NK-92 (cell line): ENCODE measurements around the gene CHRNG.
"Not testable (repeated sequence)": the region's sequence is repeated elsewhere in the genome, so short reads cannot be mapped to it uniquely, and the experiment has no call there.

Source experiments
- DNase-seq: peaks from one replicate; lab custom pipeline; 2025; ENCODE audit not compliant: unreplicated experiment; lab: John Stamatoyannopoulos, UW

The CHRNG gene

DNA sequence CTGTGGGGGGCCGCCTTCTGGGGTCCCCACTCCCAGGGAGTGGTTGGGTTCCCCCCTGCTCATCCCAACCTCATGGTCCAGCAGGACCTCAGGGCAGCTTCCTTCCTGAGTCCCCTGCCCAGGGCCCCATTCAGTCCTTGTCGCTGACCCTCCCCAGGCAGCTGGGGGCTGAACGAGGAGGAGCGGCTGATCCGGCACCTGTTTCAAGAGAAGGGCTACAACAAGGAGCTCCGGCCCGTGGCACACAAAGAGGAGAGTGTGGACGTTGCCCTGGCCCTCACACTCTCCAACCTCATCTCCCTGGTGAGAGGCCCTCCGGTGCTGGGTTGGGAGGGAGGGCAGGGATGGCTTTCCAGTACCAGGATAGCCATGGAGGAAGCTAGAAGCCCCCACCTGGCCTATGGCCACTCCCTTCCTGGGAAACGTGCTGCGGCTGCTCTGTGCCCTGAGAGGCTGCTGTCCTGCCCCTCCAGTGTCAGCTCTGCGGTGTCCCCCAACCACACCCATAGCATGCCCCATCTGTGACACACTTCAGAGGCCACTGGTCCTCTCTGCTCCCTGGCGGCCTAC is 13.0 kb upstream of the CHRNG start:
- DNase-seq: no peak

DNA sequence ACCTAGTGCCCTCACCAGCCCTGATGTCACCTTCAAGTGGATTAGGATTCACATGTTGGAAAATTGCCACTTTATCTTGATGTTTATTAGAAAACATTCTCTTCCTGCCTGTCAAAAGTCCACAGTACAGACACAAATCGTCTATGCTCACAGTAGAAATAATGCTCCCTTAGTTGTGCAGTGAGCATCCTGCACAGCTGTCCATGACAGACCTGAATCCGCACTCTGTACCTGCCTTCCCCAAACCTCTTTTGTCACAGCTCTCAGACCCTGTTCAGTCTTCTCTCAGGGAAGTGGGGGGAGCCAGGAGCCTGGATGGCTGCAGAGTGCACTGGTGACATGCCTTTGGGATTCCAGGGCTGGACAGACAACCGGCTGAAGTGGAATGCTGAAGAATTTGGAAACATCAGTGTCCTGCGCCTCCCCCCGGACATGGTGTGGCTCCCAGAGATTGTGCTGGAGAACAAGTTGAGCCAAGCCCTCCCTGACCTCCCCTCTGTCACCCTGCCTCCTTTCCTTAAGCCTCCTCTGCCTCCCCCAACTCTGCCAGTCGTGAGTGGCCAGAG is 11.5 kb upstream of the CHRNG start:
- DNase-seq: no peak

DNA sequence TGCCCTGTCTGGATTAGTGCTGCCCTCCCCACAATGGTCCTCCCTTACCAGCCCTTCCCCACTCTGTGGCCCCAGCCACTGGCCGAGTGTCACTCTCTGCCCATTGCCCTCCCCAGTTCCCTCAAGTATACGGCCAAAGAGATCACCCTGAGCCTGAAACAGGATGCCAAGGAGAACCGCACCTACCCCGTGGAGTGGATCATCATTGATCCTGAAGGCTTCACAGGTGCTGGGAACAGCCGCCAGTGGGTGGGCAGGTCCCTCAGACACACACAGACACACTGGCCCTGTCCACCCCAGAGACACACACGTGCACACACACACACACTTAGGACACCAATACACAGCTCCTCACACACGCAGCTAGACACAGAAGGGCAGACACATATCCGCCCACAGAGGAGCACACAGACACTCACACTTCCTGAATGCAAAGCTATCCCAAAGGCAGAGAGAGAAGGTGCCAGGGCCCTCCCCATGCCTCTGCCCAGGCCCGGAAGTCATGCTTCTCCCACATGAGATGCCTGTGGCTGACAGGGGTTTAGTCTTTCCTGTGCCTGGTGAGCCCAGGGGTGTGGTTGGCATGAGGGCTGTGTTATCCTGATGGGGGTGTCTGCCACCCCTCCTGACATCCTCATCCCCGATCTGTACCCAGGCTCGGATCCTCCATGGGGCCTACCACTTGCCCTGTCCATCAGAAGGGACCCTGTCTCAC is 10.6 kb upstream of the CHRNG start:
- no peak for DNase-seq

DNA sequence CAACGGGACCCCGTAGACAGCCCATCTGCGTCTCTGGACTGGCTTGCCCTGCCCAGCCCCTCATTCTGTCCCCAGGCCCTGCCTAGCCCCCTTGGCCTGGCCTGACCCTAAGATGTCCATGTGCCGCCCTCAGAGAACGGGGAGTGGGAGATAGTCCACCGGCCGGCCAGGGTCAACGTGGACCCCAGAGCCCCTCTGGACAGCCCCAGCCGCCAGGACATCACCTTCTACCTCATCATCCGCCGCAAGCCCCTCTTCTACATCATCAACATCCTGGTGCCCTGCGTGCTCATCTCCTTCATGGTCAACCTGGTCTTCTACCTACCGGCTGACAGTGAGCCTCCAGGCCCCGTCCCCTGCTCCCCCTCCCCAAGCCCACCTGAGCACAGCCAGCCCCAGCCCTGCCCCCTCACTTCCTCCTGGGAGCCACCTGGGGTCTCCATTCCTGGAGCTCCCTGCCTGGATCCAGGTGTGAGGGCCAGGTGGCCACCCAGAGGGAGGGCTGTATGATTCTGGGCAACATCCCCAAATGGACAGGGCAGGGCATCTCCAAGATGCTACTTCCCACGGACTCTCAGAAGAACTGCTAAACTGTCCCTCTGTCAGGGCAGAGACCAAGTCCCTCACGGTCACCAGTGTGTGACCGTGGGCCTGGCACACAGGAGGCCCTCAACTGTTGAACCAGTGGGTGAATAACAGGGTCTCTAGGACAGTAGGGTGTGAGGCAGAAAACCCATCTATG is 9.5 kb upstream of the CHRNG start:
- no peak for DNase-seq

DNA sequence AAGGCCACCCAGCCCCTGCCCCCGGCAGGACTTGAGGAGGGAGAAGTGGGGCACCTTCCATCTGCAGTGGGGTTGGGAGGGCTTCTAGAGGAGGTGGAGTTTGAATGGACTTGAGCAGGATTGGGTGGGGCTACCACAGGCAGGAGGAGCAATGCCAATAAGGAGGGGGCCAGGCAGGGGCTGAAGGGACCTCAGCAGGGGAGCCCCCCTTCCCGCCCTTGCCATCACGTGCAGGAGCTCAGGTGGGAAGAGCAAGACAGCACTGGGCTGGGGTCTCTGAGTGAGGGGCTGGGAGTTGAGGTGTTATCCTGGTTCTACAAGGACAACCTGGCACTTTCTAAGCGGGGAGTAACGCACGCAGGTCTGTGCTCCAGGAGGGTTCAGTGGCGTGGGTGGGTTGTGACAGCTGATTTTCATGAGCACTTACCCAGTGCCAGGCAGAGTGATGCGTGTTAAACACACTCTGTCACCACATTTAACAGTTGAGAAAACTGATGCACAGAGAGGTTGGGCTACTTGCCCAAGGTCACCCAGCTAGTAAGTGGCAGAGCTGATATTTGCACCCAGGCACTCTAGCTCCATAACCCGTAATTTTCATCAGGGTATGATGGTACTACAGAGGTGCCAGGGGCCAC is 8.7 kb upstream of the CHRNG start:
- DNase-seq: no peak

DNA sequence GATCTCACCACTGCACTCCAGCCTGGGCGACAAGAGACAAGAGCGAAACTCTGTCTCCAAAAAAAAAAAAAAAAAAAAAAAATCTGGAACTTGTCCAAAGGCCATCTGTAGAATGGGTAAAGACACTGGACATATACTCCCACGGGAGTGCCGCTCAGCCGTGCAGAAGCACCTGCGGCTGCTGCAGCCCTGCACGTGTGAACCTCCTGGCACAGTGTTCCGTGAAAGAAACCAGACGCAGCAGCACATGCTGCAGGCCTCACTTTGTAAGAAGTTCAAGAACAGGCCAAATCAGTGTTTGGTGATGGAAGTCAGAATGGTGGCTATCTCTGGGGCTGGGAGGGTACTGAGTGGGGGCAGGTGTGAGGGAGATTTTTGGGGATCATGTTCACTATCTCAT is 7.1 kb upstream of the CHRNG start:
- no peak for DNase-seq

DNA sequence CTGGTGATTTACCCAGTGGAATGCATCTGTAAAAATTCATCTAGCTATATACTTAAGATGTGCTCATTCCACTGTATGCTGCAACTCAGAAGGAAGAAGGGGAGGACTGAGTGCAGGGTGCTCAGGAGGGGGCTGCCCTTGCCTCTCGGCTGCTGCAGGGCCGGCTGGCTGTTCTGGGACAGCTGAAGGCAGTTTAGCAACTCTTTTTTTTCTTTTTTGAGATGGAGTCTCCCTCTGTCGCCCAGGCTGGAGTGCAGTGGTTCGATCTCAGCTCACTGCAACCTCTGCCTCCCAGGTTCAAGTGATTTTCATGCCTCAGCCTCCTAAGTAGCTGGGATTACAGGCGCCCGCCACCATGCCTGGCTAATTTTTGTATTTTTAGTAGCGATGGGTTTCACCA is 6.7 kb upstream of the CHRNG start:
- DNase-seq: not testable (repeated sequence)

DNA sequence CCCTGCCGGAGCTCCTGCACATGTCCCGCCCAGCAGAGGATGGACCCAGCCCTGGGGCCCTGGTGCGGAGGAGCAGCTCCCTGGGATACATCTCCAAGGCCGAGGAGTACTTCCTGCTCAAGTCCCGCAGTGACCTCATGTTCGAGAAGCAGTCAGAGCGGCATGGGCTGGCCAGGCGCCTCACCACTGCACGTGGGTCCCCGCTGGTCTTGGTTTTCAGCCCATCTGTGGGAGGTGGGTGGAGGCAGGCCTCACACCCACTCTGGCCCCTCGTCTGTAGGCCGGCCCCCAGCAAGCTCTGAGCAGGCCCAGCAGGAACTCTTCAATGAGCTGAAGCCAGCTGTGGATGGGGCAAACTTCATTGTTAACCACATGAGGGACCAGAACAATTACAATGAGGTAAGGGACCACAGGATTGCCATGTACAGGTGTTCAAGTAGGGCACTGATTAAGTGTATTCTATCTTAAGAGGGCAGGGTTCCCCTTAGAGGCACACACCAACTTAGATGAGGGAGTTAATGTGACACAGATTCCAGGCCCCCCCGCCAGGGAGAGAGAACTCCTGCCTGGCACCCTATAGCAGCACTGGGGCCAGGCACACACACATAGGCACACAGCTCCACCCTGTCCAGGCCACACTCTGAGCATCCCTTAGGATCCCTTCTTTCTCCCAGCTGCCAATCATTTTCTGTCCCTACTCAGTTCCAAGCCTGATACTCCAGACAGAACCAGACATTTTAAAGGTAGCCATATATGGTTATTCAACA is 5.4 kb upstream of the CHRNG start:
- DNase-seq: no peak

DNA sequence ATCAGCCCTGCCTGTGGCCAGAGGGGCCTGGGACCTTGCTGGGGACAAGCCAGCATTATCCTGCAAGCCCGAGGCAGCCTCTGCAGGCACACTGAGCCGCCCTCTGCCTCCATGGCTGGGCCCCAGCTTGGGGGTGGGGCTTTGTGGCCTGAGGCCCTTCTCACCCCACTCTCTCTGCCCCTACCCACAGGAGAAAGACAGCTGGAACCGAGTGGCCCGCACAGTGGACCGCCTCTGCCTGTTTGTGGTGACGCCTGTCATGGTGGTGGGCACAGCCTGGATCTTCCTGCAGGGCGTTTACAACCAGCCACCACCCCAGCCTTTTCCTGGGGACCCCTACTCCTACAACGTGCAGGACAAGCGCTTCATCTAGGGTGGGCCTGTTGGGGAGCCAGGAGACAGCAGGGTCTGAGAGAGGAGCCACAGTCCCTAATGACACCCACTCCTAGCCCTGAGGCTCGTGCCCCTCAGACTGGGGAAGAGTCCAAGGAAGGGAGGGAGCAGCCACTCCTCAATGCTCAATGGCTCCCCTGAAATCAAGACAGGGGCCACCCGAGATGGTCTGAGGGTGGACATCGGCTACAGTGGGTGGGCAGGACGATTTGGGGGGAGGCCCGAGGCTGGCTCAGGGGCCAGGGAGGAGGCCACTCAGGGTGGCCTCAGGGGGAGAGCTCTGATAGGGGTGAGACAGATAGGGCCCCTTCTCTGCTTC is 4.4 kb upstream of the CHRNG start:
- no peak for DNase-seq

DNA sequence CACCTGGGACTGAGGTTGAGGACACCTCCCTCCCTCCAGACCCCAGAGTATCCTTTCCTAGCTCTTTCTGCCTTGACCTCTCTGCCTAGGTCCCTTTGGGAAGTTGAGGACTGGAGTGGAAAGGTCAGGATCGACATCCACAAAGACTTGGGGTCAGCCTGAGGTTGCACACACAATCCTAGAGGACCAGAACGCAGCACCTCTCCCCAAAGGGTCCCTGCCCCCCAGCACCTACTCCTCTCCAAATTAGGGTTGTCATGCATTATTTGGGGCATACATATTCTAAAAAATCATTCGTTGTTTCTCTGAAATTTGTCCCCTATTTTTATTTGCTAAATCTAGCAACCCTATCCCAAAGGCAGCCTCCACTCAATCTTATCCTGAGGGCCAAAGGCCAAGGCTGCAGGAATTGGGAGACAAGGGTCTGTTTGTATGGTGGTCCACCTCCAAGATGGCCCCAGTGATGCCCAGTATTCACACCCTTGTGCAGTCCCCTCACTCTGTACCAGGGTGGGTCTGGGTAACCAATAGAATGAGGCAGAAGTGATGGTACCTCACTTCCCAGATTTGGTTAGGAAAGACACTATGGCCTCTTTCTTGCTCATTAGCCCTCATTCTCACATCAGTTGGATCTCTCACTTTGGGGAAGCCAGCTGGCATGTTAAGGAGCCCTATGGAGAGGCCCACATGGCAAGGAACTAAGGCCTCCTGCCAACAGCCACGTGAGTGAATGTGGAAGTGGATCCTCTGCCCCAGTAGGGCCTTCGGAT is 3.5 kb upstream of the CHRNG start:
- DNase-seq: no peak

DNA sequence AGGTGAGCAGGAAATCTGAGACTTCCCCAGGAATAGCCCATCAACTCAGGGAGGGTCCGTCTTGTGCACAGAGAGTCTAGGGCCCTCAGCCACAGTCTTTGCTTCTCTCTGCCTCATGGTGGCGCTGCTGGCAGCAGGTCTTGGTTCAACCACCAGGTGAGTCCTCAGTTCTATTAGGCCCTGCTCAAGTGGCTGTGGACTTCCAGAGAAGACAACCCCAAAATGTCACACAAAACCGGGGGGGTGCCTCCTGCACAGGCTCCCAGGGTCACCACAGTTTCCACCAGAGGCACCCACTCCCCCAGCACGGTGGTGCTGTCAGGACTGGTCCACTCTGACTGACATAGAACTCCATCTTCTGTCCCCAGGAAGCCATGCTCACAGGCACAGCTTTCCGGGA is 2.4 kb upstream of the CHRNG start:
- DNase-seq: no peak

DNA sequence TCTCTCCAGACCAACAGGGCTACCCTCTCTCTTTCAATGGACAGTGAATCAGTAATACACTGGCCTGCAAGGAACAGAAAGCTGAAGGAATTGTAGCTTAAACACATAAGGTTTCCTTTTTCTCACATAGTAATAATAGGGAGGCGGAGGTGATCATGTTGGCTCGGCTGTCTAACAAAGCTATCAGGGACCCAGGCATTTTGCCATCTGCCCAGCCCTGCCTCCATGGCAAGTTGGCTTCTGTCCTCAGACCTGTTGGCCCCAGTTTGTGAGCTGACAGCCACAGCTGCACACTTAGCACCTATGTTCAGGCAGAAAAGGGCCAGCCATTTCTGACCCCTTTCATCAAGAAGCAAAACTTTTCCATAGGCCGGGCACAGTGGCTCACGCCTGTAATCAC is 2.0 kb upstream of the CHRNG start:
- no peak for DNase-seq

DNA sequence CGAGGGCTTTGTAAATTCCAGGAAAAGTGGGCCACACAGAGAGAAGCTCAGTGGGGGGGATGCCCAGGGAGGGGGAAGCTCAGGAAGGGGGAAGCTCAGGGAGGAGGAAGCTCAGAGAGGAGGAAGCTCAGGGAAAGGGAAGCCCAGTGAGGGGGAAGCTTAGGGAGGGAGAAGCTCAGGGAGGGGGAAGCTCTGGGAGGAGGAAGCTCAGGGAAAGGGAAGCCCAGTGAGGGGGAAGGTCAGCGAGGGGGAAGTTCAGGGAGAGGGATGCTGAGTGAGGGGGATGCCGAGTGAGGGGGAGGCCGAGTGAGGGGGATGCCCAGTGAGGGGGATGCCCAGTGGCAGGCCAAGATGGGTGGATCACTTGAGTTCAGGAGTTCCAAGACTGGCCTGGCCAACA is 821 bp upstream of the CHRNG start:
- no peak for DNase-seq

DNA sequence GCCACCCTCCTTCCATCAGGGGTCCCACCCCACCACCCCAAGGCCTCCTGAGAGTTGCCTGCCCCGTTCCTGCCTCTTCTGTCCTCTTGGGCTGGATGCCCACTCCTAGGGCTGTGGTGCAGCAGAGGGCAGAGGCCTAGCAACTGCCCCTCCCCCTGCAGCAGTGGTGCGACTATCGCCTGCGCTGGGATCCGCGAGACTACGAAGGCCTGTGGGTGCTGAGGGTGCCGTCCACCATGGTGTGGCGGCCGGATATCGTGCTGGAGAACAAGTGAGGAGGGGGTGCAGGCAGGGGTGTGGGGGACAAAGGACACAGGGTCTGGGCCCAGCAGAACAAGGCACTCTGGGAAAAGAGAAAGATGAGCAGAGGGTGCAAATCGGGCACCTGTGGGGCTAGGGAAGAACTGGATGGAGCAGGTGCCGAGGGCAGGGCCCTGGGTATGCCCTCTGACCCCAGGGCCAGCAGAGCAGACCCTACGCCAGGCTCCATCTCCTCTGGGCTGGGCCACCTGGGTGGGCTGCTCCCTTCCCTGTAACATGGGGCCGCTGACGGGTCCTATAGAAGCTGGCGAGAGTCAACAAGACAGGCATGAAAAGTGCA is 1.0 kb downstream of the CHRNG start:
- no peak for DNase-seq

DNA sequence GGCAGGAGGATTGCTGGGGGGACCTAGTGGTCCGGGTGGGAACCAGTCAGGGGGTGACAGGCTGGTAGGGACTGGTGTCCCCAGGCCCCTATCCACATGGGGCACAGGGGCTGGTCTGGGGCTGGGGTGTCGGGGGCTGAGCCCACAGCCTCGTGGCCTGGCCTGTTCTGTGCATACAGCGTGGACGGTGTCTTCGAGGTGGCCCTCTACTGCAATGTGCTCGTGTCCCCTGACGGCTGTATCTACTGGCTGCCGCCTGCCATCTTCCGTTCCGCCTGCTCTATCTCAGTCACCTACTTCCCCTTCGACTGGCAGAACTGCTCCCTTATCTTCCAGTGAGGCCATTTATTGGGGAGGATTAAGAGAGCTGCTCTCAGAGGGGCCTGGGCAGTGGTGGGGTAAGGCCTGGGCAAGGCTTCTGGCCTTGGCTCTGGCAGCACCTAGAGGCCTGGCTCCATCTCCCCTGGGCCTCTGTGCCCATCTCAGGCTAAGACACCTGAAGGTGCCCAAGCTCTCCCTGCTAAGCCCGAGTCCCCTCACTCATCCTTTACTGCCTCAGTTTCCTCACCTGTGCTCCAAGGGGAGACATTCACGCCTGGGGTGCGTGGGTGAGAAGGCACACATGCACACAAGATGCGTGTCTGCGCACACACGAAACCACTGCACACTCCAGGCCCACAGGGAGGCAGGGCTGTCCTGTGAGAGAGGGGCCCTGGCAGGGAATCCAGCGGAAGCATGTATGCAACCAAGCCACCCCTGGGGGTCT is 1.9 kb downstream of the CHRNG start:
- no peak for DNase-seq

DNA sequence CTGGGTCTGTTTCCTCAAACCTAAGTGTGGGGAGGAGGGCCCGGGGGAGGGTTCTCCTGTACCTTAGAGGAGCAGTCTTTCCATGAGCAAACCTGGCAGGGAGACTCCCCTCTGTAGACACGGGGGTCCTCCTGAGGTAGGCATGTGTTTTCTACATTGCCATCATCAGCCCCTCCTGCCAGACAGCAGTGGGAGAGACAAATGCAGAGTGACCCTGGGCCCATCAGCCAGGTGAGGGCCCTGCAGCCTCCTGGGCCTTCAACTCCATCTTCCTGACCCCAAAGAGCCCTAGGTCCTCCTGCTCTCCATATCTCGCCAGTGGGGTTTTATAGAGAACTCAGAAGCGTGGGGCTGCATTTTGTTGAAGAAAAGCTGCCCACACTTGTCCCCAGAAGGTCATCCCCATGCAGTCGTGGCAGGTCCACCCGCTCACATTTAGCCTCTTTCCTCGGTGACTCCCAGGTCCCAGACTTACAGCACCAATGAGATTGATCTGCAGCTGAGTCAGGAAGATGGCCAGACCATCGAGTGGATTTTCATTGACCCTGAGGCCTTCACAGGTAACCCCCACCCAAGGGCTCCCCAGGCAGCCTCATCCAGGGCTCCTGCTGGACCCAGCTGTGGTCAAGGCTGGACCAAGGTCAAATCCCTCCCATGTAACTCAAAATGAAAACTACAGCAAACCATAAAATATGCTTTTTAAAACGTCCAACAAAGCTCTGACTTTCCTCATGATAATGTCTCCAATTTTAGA is 2.6 kb downstream of the CHRNG start:
- DNase-seq: no peak

DNA sequence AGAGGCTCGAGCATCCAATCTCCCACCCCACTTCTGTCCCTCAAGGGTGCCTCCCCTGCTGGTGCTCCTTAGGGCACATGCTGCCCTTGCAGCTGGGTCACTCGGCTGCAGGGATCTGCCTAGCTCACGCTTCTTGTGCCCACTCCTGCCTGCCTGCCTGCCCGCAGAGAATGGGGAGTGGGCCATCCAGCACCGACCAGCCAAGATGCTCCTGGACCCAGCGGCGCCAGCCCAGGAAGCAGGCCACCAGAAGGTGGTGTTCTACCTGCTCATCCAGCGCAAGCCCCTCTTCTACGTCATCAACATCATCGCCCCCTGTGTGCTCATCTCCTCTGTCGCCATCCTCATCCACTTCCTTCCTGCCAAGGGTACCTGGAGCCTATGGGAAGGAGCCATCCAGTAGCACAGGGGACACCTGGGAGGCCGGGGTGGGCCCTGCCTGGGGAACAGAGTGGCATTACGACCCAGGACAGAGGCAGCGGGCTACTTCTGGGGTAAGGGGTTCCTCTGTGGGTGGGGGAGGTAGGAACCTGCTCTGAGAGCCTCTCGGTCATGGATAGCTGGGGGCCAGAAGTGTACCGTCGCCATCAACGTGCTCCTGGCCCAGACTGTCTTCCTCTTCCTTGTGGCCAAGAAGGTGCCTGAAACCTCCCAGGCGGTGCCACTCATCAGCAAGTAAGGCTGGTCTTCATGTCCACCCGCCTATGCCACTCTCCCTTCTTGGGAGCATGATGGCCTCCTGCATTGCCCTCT is 3.4 kb downstream of the CHRNG start:
- no peak for DNase-seq
